ENCODE measurements around the gene NCAM2. TPM values are rescaled to one million over a fixed set of nuclear protein-coding genes. Genes with fewer than 3 reads are reported as not detected.
"Not testable (repeated sequence)": the region's sequence is repeated elsewhere in the genome, so short reads cannot be mapped to it uniquely, and the experiment has no call there.

The NCAM2 gene
- total RNA-seq, 1 donor from 2014 or later, result 22.6 TPM

DNA sequence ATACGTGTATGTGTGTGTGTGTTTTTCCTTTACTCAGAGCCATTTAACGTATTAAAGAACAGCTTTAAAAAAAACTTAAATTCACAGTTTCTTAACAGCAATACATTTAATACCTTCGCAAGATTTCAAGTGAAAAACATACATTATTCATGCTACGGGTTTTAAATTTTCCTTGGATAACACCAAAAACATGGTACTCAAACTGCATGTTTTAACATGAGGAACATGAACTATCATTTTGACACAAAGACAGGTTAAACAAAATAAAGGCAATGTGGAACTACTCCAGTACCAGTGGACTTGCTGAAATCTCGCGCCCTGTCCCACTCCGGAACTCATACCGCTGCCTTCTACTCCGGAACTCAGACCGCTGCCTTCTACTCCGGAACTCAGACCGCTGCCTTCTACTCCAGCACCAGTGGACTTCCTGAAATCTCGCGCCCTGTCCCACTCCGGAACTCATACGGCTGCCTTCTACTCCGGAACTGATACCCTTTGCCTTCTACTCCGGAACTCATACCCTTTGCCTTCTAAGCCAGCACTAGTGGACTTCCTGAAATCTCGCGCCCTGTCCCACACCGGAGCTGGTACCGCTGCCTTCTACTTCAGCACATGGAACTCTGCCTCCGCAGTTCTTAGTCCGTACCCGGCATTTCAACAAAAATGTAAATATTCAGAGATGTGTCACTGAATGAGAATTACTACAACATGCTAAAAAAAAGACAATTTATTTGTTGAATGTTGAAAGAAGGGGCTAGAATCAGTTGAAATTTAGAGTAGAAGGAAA lies 148.6 kb downstream of the NCAM2 start:
- no peak for DNase-seq (ENCODE audit: extremely low spot score, unreplicated experiment)
- Mint-ChIP-seq H3K9me3 (no peaks in the 10 kb centered on the region), H3K36me3 (no peaks in the 10 kb centered on the region), H3K4me1 (ENCODE audit: unreplicated experiment) (no peaks in the 10 kb centered on the region), H3K27ac (no peak overlapping the region), H3K4me3 (no peak overlapping the region), H3K27me3 (no peaks in the 10 kb centered on the region)
- TF ChIP-seq, protein P1, sequence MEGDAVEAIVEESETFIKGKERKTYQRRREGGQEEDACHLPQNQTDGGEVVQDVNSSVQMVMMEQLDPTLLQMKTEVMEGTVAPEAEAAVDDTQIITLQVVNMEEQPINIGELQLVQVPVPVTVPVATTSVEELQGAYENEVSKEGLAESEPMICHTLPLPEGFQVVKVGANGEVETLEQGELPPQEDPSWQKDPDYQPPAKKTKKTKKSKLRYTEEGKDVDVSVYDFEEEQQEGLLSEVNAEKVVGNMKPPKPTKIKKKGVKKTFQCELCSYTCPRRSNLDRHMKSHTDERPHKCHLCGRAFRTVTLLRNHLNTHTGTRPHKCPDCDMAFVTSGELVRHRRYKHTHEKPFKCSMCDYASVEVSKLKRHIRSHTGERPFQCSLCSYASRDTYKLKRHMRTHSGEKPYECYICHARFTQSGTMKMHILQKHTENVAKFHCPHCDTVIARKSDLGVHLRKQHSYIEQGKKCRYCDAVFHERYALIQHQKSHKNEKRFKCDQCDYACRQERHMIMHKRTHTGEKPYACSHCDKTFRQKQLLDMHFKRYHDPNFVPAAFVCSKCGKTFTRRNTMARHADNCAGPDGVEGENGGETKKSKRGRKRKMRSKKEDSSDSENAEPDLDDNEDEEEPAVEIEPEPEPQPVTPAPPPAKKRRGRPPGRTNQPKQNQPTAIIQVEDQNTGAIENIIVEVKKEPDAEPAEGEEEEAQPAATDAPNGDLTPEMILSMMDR (conservative IDR thresholded peaks at IDR 0.05), result no peak

DNA sequence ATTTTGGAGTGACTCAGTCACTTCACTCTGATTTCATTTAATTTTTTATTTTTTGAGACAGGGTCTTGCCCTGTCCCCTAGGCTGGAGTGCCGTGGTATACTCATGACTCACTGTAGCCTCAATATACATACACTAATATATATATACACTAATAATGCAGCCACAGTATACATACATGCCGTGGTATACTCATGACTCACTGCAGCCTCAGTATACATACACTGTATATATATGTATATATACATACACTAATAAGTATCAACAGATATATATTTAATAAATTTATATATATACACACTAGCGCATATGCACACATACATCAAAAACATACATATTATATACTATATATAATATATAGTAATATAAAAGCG lies 149.2 kb downstream of the NCAM2 start:
- H3K36me3 Mint-ChIP-seq, result no peaks in the 10 kb centered on the region
- TF ChIP-seq, protein P1 (conservative IDR thresholded peaks at IDR 0.05), result no peak
- H3K4me1 Mint-ChIP-seq (ENCODE audit: unreplicated experiment), result no peaks in the 10 kb centered on the region
- no peaks in the 10 kb centered on the region for H3K27me3 Mint-ChIP-seq
- no peak overlapping the region for H3K4me3 Mint-ChIP-seq
- no peak overlapping the region for H3K27ac Mint-ChIP-seq
- H3K9me3 Mint-ChIP-seq, result no peaks in the 10 kb centered on the region
- no peak for DNase-seq (ENCODE audit: extremely low spot score, unreplicated experiment)

DNA sequence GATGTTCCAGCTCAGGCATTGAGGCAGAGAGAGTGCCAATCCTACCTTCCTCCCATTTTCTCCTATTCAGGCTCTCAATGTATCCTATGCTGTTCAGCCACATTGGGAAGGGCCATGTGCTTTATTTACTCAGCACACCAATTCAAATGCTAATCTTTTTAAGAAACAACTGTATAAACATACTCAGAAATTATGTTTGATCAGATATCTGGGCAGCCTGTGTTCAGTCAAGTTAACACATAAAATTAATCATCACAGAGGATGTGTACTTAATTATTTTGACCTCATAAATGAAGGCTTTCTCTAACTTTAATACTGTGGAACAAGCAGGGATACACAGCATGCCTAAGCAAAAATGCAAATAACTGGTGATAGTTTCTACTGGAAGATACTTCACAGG lies 149.8 kb downstream of the NCAM2 start:
- TF ChIP-seq, protein P1 (conservative IDR thresholded peaks at IDR 0.05), result no peak
- no peaks in the 10 kb centered on the region for H3K36me3 Mint-ChIP-seq
- DNase-seq (ENCODE audit: extremely low spot score, unreplicated experiment), result no peak
- no peaks in the 10 kb centered on the region for H3K27me3 Mint-ChIP-seq
- no peaks in the 10 kb centered on the region for H3K4me1 Mint-ChIP-seq (ENCODE audit: unreplicated experiment)
- H3K9me3 Mint-ChIP-seq, result no peaks in the 10 kb centered on the region
- H3K4me3 Mint-ChIP-seq, result no peak overlapping the region
- H3K27ac Mint-ChIP-seq, result no peak overlapping the region

DNA sequence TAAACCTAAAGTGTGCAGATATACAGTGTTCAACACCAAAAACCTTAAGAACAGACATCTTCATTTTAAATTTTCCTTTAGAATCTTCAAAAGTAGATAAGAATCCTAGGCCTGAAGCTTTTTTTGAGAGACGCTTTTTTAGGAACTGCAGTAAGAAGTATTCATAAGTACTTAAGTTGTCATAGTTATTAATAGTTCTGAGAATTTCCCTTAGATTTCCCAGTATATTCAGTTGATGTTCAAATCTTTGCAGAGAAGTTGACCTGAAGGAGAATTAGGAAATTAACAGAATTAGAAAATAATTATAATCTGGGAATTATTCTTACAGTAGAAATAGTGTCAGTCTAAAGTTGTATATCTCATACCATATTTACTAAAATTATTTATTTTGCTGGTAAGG lies 150.3 kb downstream of the NCAM2 start:
- H3K9me3 Mint-ChIP-seq, result no peaks in the 10 kb centered on the region
- H3K4me3 Mint-ChIP-seq, result no peak overlapping the region
- DNase-seq (ENCODE audit: extremely low spot score, unreplicated experiment), result no peak
- TF ChIP-seq, protein P1 (conservative IDR thresholded peaks at IDR 0.05), result no peak
- no peaks in the 10 kb centered on the region for H3K4me1 Mint-ChIP-seq (ENCODE audit: unreplicated experiment)
- H3K36me3 Mint-ChIP-seq, result no peaks in the 10 kb centered on the region
- no peaks in the 10 kb centered on the region for H3K27me3 Mint-ChIP-seq
- no peak overlapping the region for H3K27ac Mint-ChIP-seq

DNA sequence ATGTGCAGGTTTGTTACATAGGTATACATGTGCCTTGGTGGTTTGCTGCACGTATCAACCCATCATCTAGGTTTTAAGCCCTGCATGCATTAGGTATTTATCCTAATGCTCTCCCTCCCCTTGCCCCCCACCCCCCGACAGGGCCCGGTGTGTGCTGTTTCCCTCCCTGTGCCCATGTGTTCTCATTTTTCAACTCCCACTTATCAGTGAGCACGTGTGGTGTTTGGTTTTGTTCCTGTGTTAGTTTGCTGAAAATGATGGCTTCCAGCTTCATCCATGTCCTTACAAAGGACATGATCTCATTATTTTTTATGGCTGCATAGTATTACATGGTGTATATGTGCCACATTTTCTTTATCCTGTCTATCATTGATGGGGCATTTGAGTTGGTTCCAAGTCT lies 151.2 kb downstream of the NCAM2 start:
- H3K4me3 Mint-ChIP-seq; H3K4me1 Mint-ChIP-seq (ENCODE audit: unreplicated experiment); H3K9me3 Mint-ChIP-seq; DNase-seq (ENCODE audit: extremely low spot score, unreplicated experiment); H3K27me3 Mint-ChIP-seq; H3K27ac Mint-ChIP-seq; H3K36me3 Mint-ChIP-seq: not testable (repeated sequence)

DNA sequence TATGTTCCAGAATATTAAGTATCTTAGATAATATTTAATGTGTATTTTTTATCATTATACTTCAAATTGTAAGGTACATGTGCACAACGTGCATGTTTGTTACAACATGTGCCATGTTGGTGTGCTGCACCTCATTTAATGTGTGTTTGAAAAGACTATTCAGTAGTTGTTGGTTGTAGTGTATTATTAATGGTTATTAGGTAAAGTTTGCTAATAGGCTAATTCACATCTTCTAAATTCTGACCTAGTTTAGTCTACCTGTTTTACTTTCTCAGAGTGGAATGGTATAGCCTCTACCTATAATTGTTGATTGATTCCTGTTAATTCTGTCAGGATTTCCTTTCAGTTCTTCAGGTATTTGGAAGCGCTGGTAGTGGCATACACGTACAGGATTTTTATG lies 153.0 kb downstream of the NCAM2 start:
- no peaks in the 10 kb centered on the region for H3K27me3 Mint-ChIP-seq
- no peaks in the 10 kb centered on the region for H3K36me3 Mint-ChIP-seq
- DNase-seq (ENCODE audit: extremely low spot score, unreplicated experiment), result no peak
- no peaks in the 10 kb centered on the region for H3K9me3 Mint-ChIP-seq
- no peak overlapping the region for H3K4me3 Mint-ChIP-seq
- H3K27ac Mint-ChIP-seq, result no peak overlapping the region
- TF ChIP-seq, protein P1 (conservative IDR thresholded peaks at IDR 0.05), result no peak
- H3K4me1 Mint-ChIP-seq (ENCODE audit: unreplicated experiment), result no peaks in the 10 kb centered on the region

Measured in type B pancreatic cell (in vitro differentiated cells).